NCI-H2081 (cell line): ENCODE results near the gene KCNAB1.
A peak's percentile ranks its signal among the peaks of the same experiment; 100 is the strongest.
"Not testable (repeated sequence)": the region's sequence is repeated elsewhere in the genome, so short reads cannot be mapped to it uniquely, and the experiment has no call there.

Experiments used
- DNase-seq, 2 experiments: peaks; one replicate each; lab custom pipeline; 2025; lab: John Stamatoyannopoulos, UW

The KCNAB1 gene

DNA sequence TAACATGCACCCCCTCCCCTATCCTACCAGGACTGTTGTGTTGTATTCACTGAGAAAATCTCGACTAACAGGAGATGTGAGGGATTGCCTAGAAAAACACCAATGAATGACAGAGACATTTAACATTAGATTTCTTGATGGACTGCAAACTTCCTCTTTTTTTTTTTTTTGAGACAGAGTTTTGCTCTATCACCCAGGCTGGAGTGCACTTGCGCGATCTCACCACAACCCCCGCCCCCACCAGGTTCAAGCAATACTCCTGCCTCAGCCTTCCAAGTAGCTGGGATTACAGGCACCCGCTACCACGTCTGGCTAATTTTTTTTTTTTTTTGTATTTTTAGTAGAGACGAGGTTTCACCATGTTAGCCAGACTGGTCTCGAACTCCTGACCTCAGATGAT, 17.0 kb downstream of the KCNAB1 start:
- DNase-seq, result not testable (repeated sequence)

DNA sequence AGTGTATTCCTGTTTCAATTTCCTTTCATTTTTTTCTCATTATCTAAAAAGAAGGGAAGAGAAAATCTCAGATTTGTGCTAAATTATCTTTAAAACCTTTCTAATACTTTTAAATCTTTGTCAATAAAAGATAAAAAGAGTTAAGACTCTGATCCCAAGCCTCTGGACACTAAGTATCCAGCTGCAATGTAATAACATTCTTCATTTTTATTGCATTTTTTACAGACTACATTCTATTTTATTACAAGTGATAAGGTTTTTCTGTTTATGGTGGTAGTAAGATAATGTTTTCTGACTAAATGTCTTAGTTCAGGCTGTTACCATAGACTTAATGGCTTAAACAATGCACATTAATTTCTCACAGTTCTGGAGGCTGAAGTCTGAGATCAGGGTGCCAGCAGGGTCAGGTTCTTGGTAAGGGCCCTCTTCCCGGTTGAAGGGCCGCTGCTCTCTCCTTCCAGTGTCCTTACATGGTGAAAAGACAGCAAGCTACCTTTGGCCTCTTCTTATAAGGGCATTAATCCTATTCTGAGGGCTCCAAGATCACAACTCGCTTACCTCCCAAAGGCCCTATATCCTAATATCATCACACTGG, 19.7 kb downstream of the KCNAB1 start:
- no peak for DNase-seq

DNA sequence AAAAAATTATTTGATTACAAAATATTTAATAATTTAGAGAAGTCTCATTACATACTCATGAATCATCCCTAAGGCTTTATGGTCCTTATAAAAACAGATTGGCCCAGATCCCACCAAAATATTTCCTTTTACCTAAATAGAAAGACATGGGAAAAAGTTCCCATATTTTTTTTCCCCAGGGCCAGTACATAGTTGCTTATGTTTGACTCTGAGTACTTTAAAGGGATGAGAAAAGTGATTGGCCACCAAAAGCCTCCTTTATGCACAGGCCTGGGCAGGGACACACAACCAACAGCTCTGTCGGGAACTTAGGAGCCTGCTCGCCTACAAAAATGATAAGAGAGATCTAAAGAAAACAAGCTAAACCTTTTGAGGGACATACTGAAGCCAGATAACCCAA, 22.3 kb downstream of the KCNAB1 start:
- DNase-seq, result no peak

DNA sequence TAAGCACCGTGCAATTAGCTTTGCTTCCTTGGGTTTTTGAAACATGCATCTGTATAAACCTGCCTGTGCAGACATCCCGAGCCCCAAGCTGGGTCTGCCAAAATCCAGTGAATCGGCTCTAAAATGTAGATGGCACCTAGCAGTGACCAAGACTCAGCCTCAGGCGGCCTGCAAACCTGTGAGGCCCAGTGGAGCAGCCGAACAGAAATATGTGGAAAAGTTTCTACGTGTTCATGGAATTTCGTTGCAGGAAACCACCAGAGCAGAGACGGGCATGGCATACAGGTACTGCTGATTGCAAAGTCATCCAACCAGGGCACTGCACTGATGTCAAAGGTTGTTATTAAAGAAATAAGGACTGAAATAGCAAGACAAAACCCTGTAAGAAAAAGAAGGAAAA, 22.8 kb downstream of the KCNAB1 start:
- DNase-seq, result no peak

DNA sequence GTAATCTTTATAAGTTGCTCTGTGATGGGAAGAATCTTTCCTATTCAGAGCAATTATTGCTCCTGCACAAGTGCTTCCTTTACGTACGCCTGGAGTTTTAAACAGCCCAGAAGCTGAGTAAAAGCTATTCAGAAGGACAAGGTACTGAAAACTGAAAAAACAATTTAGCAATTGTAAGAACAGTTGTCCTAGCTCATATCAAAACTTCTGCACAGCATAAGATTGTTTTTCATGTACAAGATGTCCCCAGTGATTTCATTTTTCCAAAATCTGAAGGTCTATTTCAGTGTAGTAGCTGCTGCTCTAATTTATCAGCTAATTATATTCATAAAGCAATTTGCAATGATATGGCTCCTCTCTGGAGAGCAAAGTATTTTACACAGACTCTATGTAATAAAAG, 23.7 kb downstream of the KCNAB1 start:
- DNase-seq, result no peak

DNA sequence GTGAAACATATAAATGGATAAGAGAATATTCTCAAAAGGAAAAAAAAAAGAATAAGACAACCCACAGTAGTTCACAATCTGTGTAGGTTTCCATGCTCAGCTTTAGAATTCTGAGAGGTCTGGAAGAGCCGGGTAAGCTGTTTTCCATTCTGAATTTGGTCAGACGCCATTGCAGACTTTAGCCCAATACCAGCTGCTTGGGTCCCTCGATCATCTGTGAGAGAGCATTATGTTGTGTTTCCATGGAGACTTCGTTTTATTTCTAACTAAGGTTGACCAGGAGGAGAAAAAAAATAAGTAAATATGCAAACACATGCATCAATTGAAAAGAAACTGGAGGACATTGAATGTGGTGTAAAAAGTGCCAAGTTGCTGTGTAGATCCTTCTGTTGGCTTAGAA, 25.5 kb downstream of the KCNAB1 start:
- no peak for DNase-seq

DNA sequence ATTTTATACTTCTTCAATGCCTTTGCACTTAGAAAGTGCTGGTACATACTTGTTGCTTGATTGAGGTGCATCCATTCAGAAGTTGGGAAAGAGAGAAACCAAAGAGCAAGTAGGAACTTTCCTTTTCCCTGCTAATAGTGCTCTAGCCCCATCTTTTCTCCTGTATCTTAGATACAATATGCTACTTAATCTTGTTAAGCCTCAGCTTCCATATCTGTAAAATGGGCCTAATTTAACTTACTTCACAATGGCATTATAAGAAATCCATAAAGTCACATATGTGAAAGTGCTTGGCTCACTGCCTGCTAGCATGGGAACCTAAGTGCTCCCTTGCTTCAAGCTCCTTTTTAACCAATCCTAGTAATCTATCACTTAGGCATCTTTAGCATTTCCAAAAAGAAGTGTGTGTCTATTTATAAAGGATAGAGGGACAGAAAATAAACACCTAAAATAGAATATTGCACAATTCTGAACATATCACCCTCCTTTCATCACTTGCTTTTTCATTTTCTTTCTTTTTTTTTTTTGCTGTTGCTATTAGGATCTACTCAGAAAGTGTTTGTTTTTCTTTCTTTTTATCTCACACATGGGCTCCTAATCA, 28.1 kb downstream of the KCNAB1 start:
- DNase-seq, result no peak

DNA sequence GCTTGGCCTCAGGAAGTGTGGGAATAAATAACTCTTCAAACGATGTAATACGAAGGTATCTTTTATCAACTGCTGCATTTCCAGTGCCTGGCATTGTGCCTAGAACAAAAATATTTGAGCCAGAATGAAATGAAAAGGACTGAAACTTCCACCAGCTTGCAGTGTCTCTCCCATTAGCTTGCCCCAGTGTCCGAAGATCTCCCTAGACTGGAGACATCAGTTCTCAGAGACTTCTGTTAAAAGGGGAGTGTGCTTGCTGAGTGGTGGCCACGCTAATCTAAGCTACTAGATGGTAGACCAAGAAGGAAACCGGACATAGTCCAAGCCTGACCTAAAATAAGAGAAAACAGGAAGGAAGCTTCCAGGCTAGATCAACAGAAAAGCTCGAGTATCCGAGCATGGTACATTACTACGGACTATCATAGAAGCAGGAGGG, 28.6 kb downstream of the KCNAB1 start:
- DNase-seq, result no peak

DNA sequence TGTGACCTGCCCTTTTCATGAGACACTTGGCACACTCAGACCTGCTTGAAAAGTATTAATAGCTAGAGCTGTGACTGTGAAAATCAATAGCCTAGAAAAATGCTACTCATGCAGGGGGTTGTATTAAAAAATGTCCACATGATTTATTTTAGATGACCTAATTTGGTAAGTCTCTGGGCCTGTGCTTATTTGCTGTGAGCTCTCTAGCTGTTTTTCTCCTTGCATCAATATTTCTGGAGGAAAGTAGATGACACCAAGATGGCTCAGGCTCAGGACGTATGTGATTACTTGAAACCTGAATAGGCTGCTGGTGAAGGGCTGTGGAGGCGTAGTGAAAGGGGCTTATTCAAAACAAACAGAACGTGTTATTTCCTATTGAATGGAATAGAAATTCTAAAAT, 29.5 kb downstream of the KCNAB1 start:
- no peak for DNase-seq

DNA sequence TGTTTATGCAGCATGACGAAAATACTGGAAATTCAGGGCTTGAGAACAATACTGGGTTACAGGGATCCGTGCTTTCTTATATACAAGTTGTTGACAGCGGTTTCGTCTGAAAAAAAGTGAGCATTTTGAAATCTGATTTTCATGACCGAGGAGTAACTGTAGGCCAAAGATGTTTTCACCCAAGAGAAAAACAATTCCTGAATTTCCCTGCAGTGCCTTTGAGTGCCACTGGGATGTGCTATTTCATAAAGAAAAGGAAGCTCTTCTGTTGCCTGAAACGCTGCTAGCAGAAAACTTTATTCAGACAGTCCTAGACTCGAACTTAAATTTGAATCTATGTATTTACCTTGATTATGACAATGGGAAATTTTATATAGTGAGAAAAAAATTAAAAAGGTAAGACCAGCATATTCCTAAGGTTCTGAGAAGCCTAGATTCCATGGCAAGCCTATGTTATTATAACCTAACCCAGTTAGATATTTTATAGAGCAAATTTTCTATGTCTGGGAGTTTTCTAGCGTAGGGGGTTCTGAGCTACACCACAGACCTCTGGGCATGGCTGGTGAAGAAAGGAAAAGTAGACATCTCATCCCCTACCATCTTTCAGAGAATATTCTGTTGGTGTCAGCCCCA, 30.2 kb downstream of the KCNAB1 start:
- DNase-seq, result peak; percentile 73 to 79

DNA sequence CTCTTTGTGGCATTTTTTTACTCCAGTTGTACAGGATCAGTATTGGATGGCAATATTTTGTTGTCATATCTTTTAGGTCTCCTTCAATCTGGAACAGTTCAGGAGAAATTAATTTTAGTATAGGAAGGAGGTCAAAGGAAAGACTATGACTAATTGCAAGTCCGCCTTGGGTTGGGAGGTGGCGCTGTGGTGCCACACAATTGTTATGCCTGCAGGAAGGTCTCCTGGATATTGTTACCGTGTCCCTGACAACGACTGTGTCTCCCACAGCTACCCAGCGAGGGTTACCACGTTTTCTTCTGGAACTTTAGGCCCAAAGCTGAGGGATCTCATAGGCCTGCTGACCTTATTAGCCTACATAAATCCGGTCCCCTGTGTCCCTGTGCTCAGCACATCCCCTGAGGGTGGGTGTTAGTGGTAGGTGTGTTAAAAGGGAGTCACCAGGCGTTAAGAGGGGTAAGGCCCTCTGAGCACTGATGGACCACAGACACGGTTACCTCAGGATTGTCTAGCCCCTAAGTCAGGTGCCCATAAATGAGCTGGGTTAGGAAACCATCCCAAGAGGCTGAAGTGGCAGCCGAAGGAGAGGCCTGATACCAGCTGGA, 31.5 kb downstream of the KCNAB1 start:
- peak; percentile 86 to 90 for DNase-seq

DNA sequence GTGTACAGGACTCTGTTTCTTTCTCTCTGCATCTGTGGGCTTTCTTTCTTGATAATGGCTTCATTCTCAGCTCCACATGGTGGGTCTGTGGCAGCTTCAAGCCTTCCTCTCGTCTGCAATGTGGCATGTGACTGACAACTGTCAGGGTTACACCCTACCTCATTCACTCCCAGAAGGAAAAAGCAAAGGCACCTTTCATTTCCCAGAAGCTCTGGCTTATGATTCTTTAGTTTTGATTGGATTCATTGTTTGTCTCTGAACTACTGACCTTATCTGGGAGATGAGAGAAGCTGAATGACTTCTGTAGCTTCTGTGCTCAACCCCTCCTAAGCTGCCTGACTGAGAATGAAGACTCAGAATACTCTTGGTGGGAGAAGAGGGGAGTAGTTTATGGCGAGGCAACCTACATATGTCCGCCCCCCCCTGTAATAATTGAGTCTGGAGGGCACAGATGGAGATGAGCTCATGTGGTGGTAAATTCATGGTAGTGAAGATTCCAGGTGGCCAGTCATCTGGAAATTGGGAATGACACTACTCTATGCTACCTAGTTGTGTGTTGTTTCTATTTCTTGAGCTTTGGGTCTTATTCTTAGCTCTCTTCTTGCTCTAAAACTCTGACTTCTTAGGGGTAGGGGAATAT, 38.4 kb downstream of the KCNAB1 start:
- no peak for DNase-seq

DNA sequence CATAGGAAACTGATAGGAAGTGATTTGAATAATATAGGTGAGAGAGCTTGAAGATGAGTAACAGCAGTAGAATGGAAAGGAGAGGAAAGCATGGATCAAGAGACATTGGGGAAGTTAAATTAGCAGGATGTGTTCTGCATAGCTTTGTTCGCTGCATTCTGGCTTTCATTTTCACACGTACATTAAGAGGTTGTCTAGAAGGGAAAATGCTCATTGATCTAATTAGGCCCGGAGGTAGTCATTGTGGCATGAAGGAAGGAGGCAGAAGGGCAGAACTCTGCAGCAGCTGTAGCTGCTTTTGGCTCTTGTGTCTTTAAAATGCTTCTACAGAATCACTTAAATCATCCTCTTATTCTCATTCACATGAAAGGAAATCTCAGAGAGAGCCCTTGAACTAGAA, 40.3 kb downstream of the KCNAB1 start:
- DNase-seq, result peak in 1 of 2 experiments; percentile 23

DNA sequence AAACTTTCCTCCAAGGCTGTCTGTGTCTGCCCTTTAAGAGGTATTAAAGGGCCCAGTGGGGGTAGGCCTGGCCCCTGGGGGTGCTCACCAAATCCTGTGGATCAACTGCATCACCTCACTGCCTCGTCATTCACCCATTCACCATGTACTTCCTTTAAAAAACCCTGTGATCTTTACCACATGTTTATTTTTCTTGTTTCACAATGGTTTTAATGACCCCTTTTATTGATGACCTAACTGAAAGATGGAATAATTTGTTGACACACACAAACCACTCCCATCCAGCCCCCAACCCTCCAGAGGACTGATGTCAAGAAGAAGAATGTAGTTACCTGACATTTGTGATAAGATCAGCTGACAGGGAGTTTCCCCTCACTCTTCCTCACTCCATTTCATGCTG, 40.8 kb downstream of the KCNAB1 start:
- peak; percentile 63 to 82 for DNase-seq

DNA sequence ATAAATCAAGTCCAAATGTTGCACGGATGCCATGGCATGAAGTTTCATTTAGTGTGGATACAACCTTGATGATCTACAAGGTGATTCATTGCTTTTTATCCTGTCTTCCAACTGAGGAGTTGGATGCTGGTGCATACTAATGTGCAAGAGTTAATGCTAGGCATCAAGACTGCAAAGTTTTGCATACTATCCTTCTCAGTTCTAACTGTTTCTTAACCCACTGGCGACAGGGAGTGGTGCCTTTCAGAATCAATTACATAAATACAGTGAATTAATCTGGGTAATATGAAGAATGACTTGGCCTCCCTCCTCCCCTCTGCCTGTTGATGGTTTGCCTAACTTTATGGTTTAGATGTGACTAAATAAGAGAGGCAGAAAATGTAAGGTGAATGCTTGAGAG, 43.5 kb downstream of the KCNAB1 start:
- DNase-seq, result no peak

DNA sequence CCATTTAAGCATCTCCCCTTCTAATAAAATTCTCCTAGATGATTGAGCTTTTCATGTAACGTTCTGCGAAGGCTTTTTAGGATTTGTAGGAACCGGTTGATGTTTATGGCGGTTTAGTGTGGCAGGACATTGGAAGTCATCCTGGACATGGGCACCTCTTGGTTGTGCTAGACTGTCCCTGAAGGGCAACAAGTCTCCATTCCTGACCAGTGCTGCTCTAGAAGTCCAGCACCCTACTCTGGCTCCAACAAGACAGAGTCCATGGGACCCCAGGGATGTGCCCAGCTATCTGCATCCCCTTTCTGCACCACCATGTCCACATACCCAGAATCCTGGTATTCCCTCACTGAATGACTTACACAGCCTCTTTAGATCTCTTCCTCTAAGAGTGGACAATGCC, 46.4 kb downstream of the KCNAB1 start:
- no peak for DNase-seq

DNA sequence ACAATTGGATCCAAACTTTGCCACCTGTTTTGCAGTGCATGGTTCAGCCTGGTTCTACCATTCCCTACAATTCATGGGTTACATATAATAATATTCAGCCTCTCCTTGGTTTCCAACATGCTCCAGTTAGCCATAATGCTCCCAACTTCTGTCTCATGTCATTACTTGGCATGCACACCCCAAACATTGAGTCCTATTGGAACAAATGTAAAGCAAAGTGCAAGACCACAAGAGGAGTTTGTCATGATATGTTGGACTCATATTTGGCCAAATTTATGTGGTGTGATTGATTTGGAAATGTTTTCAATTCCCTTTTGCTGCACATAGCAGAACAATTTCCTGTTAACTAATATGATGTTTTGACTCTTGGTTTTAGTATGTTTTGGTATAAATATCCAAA, 50.2 kb downstream of the KCNAB1 start:
- no peak for DNase-seq

DNA sequence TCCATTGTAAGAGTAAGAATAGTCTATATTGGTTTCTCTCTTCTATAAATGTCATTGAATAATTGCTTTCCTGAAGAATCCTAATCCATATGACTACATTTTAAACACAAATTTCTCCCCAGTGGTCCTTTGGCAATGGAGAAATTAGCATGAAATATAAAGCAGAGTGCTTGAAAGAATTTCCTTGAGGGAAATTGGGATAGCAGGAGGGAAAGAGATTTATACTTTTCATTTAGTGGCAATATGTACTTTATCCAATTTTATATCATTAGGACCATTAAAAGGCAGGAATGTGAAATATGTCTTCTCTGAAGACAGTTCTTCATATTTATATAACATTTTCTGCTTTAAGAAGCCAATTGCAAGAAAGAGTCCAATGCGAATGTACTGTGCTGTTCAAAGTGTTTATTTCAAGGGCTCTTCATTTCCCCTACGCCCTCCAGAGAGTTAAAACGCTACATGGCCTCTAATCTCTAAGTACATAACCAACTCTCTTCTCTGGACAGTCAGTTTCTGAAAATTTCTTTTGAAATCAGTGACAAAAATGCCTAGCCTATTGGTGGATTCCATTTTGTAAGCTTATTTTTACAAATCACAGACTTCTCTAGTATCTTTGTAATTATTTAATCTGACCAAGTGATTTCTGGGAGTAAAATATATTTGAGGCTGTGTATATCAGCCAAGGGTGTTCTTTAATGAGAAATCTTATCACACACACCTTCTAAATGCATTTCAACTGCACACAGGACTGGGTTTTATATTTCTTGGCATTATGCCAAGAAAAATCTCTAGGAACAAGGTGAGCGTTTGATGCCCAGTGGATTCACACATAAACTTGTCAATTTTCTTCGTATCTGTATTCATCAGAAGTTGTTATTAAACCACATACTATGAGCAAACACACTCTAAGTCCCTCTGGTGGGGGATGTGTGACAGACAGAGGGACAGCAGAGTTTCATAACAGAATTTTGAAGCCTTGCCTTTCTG, 51.2 kb downstream of the KCNAB1 start:
- peak in 1 of 2 experiments; percentile 50 for DNase-seq

DNA sequence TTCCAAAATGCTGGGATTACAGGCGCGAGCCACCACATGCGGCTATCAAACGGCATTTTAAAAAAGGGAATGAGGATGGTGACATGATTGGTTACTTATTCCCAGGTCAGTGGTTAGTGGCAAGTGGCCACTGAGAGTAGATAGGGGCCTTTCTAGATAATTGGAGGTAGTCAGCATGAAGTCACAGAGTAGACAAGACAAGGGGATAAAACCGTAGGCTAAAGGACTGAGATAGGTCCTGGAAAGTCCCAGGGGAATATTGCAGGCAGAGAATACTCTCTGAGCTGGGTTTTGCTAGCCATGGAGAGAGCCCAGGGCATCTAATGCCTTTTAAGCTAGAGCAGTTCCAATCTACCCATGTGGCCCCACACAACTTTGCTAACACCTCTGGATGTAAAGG, 52.2 kb downstream of the KCNAB1 start:
- no peak for DNase-seq

DNA sequence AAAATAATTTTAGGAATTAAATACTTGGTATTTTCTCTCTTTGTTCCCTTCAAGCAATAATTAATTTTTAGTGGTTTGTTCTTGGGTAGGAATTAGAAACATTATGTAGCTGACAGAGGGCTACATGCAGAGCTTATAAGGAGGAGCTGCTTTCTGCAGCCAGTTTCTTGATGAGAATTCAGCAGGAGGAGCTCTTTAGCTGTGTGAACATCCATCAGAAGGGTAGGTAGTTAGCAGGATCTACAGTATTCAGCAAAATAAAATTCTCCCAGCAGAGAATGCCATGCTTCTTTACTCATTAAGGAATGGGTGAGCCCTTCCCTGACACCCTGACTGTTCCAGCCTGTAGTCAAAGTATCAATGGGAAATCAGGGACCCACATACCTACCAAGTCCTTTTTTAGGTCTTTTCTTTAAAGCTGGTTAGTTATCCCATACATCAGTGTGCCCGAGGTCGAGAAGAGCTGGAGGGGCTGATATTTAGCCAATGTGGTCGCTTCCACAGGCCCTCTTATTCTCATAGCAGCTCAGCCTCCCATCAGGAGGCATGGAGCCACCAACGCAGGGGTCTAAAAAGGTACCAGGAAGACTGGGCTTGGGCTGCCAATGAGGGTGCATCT, 54.0 kb downstream of the KCNAB1 start:
- peak; percentile 34 to 37 for DNase-seq

DNA sequence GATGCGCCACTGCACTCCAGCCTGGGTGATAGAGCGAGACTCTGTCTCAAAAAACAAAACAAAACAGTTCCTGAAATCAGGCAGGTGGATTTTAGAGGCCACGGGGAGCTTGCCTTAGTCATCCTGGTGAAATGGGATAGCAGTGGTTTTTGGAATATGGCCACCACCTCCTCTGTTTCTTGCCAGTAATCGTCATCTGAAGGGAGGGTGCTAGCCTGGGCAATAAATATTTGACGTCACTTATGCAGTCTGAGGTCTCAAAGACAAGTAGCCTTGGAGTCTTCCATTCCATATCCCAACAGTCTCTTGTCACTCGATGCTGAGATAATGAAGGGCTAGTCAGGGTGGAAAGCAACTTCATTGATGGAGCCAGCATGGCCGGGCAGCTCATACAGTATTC, 55.2 kb downstream of the KCNAB1 start:
- DNase-seq, result no peak
